ENCODE results near the gene STRADA. TPM values are rescaled to one million over a fixed set of nuclear protein-coding genes. Genes with fewer than 3 reads are reported as not detected.
A peak's percentile ranks its signal among the peaks of the same experiment; 100 is the strongest.

The STRADA gene
- total and polyA plus RNA-seq, 9 of the 15 experiments (the other 6 are each of a cell fraction or from before 2014, with no cell fraction given): 6.6 to 33.0 (median 20.5) TPM

GRCh38 chr17:63696381-63696961 is 45.1 kb downstream of the STRADA start:
- peak; percentile 48 to 65 (median 56) for DNase-seq (ENCODE audit: extremely low read depth in 1 of 4, low spot score in 3 of 4)
- 64% methylated on average over 8 of the region's 9 CpGs for WGBS (ENCODE audit: insufficient coverage, low coverage, missing lambda C conversion rate)
- peaks cover 10% of the 10 kb centered on the region; the same call in 1 of the 3 replicates for H3K36me3 ChIP-seq (ENCODE audit: control insufficient read depth, insufficient read depth, low read length)
- in situ Hi-C loops (cut with MboI): no loop called here
- H3K4me2 ChIP-seq (ENCODE audit: insufficient read depth, low read length): no peak overlapping the region
- H3K27me3 ChIP-seq (ENCODE audit: control insufficient read depth in 2 of 2, insufficient read depth in 2 of 2, low read length in 2 of 2): no peaks in the 10 kb centered on the region
- H3K79me2 ChIP-seq (ENCODE audit: control insufficient read depth, insufficient read depth, low read length): no peaks in the 10 kb centered on the region
- no TSS peak for BruUV-seq (replicated peaks)
- peaks cover 3% of the 10 kb centered on the region for H3K9me1 ChIP-seq (ENCODE audit: control insufficient read depth, insufficient read depth, low read length)
- ChIA-PET CTCF (ENCODE audit: low intra/inter-chr PET ratio) (interaction anchor here (0.8 to 1.7 kb wide), 2 partner anchors 138 to 271 kb away, joined by 3 to 5 read pairs; no protein-coding TSS in a partner anchor), POLR2A (interaction anchor here (1.0 to 2.0 kb wide), 3 partner anchors 9 to 77 kb away, joined by 3 to 7 read pairs (median 3); partner anchors contain the start of genes CCDC47 and DDX42)
- peaks cover 7% of the 10 kb centered on the region for H4K20me1 ChIP-seq (replicated peaks; ENCODE audit: control insufficient read depth, insufficient read depth, low read length)
- intact Hi-C loops (cut with micrococcal nuclease): loop anchor here (5.0 to 10.0 kb wide), 3 partner anchors 74 to 269 kb away; partner anchors contain the start of gene MAP3K3
- H3K9ac ChIP-seq (ENCODE audit: insufficient read depth in 1 of 2, low read depth in 2 of 2, low read length in 2 of 2): no peak overlapping the region
- H3K4me1 ChIP-seq (replicated peaks in 1 of 2; ENCODE audit: control insufficient read depth in 2 of 2, insufficient read depth in 2 of 2, low read length in 2 of 2): peaks cover 0 to 47% of the 10 kb centered on the region in 2 experiments; a peak in 2 of 5 replicates
- no peak overlapping the region for H2AFZ ChIP-seq (ENCODE audit: low read depth, low read length)
- ATAC-seq: peak; percentile 79
- H3K27ac ChIP-seq (ENCODE audit: extremely low read depth, low read depth, low read length): no peak overlapping the region
- H3K9me3 ChIP-seq (replicated peaks; ENCODE audit: control insufficient read depth, insufficient read depth, low read depth, low read length): no peaks in the 10 kb centered on the region
- peak; percentile 72 for FAIRE-seq
- no peak overlapping the region for H3K4me3 ChIP-seq
- no peak for TF ChIP-seq XRCC3 (IDR thresholded peaks at IDR 0.05)
- no peak for TF ChIP-seq ZKSCAN3 (CRISPR knock-in tag; IDR thresholded peaks at IDR 0.05)
- no peak for TF ChIP-seq ETS2 (tag; IDR thresholded peaks at IDR 0.05; ENCODE audit: borderline replicate concordance, poor library complexity, severe bottlenecking)
- peak; percentile 53 for TF ChIP-seq CEBPB (tag; IDR thresholded peaks at IDR 0.05)
- TF ChIP-seq, protein P1, sequence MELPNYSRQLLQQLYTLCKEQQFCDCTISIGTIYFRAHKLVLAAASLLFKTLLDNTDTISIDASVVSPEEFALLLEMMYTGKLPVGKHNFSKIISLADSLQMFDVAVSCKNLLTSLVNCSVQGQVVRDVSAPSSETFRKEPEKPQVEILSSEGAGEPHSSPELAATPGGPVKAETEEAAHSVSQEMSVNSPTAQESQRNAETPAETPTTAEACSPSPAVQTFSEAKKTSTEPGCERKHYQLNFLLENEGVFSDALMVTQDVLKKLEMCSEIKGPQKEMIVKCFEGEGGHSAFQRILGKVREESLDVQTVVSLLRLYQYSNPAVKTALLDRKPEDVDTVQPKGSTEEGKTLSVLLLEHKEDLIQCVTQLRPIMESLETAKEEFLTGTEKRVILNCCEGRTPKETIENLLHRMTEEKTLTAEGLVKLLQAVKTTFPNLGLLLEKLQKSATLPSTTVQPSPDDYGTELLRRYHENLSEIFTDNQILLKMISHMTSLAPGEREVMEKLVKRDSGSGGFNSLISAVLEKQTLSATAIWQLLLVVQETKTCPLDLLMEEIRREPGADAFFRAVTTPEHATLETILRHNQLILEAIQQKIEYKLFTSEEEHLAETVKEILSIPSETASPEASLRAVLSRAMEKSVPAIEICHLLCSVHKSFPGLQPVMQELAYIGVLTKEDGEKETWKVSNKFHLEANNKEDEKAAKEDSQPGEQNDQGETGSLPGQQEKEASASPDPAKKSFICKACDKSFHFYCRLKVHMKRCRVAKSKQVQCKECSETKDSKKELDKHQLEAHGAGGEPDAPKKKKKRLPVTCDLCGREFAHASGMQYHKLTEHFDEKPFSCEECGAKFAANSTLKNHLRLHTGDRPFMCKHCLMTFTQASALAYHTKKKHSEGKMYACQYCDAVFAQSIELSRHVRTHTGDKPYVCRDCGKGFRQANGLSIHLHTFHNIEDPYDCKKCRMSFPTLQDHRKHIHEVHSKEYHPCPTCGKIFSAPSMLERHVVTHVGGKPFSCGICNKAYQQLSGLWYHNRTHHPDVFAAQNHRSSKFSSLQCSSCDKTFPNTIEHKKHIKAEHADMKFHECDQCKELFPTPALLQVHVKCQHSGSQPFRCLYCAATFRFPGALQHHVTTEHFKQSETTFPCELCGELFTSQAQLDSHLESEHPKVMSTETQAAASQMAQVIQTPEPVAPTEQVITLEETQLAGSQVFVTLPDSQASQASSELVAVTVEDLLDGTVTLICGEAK (IDR thresholded peaks at IDR 0.05): no peak
- TF ChIP-seq, protein P1 (CRISPR knock-in tag; IDR thresholded peaks at IDR 0.05): no peak
- peak in 1 of 2 experiments; percentile 66; a peak in 2 of 4 replicates for TF ChIP-seq RAD21 (CRISPR knock-in tag; conservative IDR thresholded peaks at IDR 0.05 in 1 of 2, IDR thresholded peaks at IDR 0.05 in 1 of 2)
- TF ChIP-seq HNRNPK (IDR thresholded peaks at IDR 0.05; ENCODE audit: low read depth, low read length, poor library complexity, severe bottlenecking): no peak
- TF ChIP-seq MCM3 (IDR thresholded peaks at IDR 0.05): no peak
- TF ChIP-seq PHF20 (IDR thresholded peaks at IDR 0.05; ENCODE audit: partially characterized antibody): no peak
- 0 out of 2 replicates have a peak, but pooled peaks have one; percentile 14 for TF ChIP-seq POLR2A (conservative IDR thresholded peaks at IDR 0.05)

Data from K562 (cell line).